Measurements from ENCODE around the gene USP49.
"Not testable (repeated sequence)": the region's sequence is repeated elsewhere in the genome, so short reads cannot be mapped to it uniquely, and the experiment has no call there.

Gene USP49

DNA sequence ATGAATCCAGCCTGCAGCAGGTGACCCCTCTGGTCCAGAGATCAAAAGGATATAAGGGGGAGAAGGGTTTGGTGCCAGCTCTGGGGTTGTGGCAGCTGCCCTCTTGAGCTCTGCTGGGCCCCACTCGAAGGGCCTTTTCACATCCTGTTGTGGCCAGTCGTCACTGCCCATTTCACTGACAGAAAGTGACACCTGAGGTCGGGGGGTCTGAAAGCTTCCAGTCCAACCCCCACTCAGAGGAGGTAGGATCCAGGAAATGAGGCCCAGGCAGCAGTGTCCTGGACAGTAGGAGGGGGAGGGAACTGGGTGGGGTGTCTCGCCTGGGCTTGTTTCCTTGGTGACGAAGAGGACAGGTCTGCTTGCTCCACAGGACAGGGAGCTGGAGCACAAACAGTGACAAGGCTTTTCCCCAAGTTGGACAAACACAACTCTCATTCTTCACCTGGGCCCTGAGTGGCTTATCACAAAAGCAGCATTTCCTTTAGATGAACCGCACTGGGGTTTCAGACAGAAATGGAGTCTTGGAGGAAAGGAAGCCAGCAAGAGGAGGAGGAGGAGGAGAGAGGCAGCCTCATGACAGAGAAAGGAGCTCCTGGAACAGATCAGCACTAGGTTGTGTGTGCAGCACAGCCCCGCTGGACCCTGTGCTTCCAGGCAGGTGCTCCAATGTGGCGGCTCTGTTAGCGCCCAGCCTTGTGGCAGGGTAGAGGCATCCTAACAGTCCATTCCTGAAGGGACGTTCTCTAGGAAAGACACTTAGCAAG is 126.4 kb downstream of the USP49 start:
- WGBS, 2 donors (ENCODE audit: extremely low coverage in 2 of 2, insufficient read length in 2 of 2, insufficient replicate concordance in 1 of 2): no CpG with 5 or more reads among the region's 10 CpGs
- Histone ChIP-seq H2BK120ac (ENCODE audit: low read depth, low read length) (no peak overlapping the region), H2BK5ac (ENCODE audit: low read length) (peak overlapping the region; percentile 54), H3K23ac (ENCODE audit: low read depth, low read length, poor library complexity) (peak overlapping the region; percentile 75), H3K18ac (ENCODE audit: low read length) (peak overlapping the region; percentile 13), H4K91ac (ENCODE audit: low read depth, low read length, poor library complexity) (no peak overlapping the region), H3K27me3 (ENCODE audit: control insufficient read depth in 3 of 3, insufficient read depth in 3 of 3, low read depth in 1 of 3, low read length in 3 of 3) (no peaks in the 10 kb centered on the region), H3K9ac (ENCODE audit: low read depth, low read length, poor library complexity) (no peak overlapping the region), H3K4me2 (ENCODE audit: insufficient read depth, low read length, poor library complexity, severe bottlenecking) (no peak overlapping the region), H2BK15ac (ENCODE audit: low read length) (no peak overlapping the region), H3K4ac (ENCODE audit: low read length) (no peak overlapping the region), H3K9me3 (replicated peaks in 1 of 2; ENCODE audit: control insufficient read depth in 2 of 2, insufficient read depth in 1 of 2, low read depth in 1 of 2, low read length in 2 of 2) (no peaks in the 10 kb centered on the region), H3K4me1 (ENCODE audit: control insufficient read depth in 2 of 2, insufficient read depth in 1 of 2, low read depth in 1 of 2, low read length in 2 of 2) (peaks cover 9 to 11% of the 10 kb centered on the region in 2 donors), H3K14ac (ENCODE audit: low read length) (no peak overlapping the region), H3K79me1 (ENCODE audit: low read depth, low read length) (no peaks in the 10 kb centered on the region), H3K36me3 (replicated peaks in 1 of 2; ENCODE audit: control insufficient read depth in 2 of 2, insufficient read depth in 2 of 2, low read length in 2 of 2) (peaks cover 10 to 24% of the 10 kb centered on the region in 2 donors), H2AK5ac (ENCODE audit: low read depth, low read length) (peak overlapping the region; percentile 13), H3K4me3 (ENCODE audit: low read length in 2 of 2) (no peak overlapping the region), H3K27ac (replicated peaks; ENCODE audit: low read length) (no peak overlapping the region), H2BK12ac (ENCODE audit: low read length) (no peak overlapping the region), H4K8ac (ENCODE audit: low read depth, low read length) (no peak overlapping the region), H2AFZ (ENCODE audit: low read length) (peak overlapping the region; percentile 23)
- no peak for DNase-seq (ENCODE audit: low spot score)

DNA sequence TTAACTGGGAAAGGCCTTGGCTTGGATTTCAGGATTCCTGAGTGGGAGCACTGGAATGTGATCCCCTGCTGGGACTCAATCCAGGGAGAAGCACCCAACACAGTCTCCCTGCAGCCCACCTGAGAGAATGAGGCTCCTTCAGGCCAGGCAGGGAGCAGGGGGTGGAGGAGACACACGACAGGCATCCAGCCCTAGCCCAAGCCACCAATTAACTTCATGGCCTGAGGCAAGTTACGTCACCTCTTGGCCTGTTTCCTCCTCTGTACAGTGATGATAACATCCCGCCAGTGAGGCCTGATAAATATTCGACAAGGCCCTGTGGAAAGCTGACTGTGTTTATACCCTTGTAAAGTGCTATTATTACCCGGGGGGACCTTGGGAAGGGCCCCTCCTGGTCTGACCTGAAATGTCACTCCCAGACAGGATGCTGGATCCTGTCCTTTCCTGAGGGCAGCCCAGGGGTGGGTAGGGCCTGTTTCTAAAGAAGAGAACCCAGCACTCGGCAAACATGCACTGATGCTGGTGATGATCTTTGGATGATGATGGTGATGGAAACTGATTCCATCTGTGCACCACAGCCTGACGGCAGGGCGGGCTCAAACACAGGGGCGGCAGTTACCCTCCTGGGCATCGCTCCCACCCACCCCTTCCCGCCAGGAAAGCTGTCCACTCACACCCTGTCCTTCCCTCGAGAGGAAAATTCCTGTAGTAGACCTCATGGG is 127.9 kb downstream of the USP49 start:
- no peak for DNase-seq (ENCODE audit: low spot score)
- no peak overlapping the region for H2BK15ac ChIP-seq (ENCODE audit: low read length)
- H3K9me3 ChIP-seq (replicated peaks in 1 of 2; ENCODE audit: control insufficient read depth in 2 of 2, insufficient read depth in 1 of 2, low read depth in 1 of 2, low read length in 2 of 2): no peaks in the 10 kb centered on the region
- WGBS, 2 donors (ENCODE audit: extremely low coverage in 2 of 2, insufficient read length in 2 of 2, insufficient replicate concordance in 1 of 2): no CpG with 5 or more reads among the region's 12 CpGs
- no peak overlapping the region for H4K8ac ChIP-seq (ENCODE audit: low read depth, low read length)
- no peaks in the 10 kb centered on the region for H3K79me1 ChIP-seq (ENCODE audit: low read depth, low read length)
- H2AFZ ChIP-seq (ENCODE audit: low read length): peak overlapping the region; percentile 29
- no peak overlapping the region for H3K18ac ChIP-seq (ENCODE audit: low read length)
- H3K23ac ChIP-seq (ENCODE audit: low read depth, low read length, poor library complexity): no peak overlapping the region
- no peak overlapping the region for H3K27ac ChIP-seq (replicated peaks; ENCODE audit: low read length)
- no peak overlapping the region for H2BK5ac ChIP-seq (ENCODE audit: low read length)
- no peak overlapping the region for H3K4me2 ChIP-seq (ENCODE audit: insufficient read depth, low read length, poor library complexity, severe bottlenecking)
- H3K36me3 ChIP-seq (replicated peaks in 1 of 2; ENCODE audit: control insufficient read depth in 2 of 2, insufficient read depth in 2 of 2, low read length in 2 of 2): peaks cover 8 to 18% of the 10 kb centered on the region in 2 donors
- H3K9ac ChIP-seq (ENCODE audit: low read depth, low read length, poor library complexity): no peak overlapping the region
- H3K27me3 ChIP-seq (ENCODE audit: control insufficient read depth in 3 of 3, insufficient read depth in 3 of 3, low read depth in 1 of 3, low read length in 3 of 3): no peaks in the 10 kb centered on the region
- peaks cover 9 to 11% of the 10 kb centered on the region in 2 donors for H3K4me1 ChIP-seq (ENCODE audit: control insufficient read depth in 2 of 2, insufficient read depth in 1 of 2, low read depth in 1 of 2, low read length in 2 of 2)
- no peak overlapping the region for H3K4me3 ChIP-seq (ENCODE audit: low read length in 2 of 2)
- H2AK5ac ChIP-seq (ENCODE audit: low read depth, low read length): no peak overlapping the region
- no peak overlapping the region for H2BK120ac ChIP-seq (ENCODE audit: low read depth, low read length)
- H4K91ac ChIP-seq (ENCODE audit: low read depth, low read length, poor library complexity): no peak overlapping the region
- no peak overlapping the region for H3K4ac ChIP-seq (ENCODE audit: low read length)
- H3K14ac ChIP-seq (ENCODE audit: low read length): no peak overlapping the region
- no peak overlapping the region for H2BK12ac ChIP-seq (ENCODE audit: low read length)

DNA sequence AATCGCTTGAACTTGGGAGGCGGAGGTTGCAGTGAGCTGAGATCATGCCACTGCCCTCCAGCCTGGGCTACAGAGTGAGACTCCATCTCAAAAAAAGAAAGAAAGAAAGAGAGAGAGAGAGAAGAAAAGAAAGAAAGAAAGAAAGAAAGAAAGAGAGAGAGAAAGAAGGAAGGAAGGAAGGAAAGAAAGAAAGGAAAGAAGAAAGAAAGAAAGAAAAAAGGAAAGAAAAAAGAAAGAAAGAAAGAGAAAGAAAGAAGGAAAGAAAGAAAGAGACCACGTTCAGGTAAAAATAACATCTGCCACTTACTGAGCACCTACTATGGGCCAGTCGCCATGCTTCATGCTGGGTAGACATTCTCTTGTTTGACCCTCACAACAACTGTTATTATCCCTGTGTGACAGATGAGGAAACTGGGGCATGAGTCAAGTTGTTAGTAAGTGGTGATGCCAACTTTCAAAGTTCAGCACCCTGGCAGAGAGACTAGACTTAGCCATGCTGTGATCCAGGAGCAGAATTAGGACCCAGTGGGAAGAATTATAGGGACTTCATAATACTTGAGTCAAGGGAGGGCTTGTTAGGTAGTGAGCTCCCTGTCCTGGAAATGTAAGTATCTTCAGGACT is 129.0 kb downstream of the USP49 start:
- H3K23ac ChIP-seq (ENCODE audit: low read depth, low read length, poor library complexity); H3K14ac ChIP-seq (ENCODE audit: low read length); H4K8ac ChIP-seq (ENCODE audit: low read depth, low read length); H3K4me2 ChIP-seq (ENCODE audit: insufficient read depth, low read length, poor library complexity, severe bottlenecking); DNase-seq (ENCODE audit: low spot score); H3K27me3 ChIP-seq (ENCODE audit: control insufficient read depth in 3 of 3, insufficient read depth in 3 of 3, low read depth in 1 of 3, low read length in 3 of 3); H3K79me1 ChIP-seq (ENCODE audit: low read depth, low read length); H2BK120ac ChIP-seq (ENCODE audit: low read depth, low read length); H3K9ac ChIP-seq (ENCODE audit: low read depth, low read length, poor library complexity); H3K36me3 ChIP-seq (replicated peaks in 1 of 2; ENCODE audit: control insufficient read depth in 2 of 2, insufficient read depth in 2 of 2, low read length in 2 of 2); H2AFZ ChIP-seq (ENCODE audit: low read length); H3K9me3 ChIP-seq (replicated peaks in 1 of 2; ENCODE audit: control insufficient read depth in 2 of 2, insufficient read depth in 1 of 2, low read depth in 1 of 2, low read length in 2 of 2); H3K18ac ChIP-seq (ENCODE audit: low read length); H4K91ac ChIP-seq (ENCODE audit: low read depth, low read length, poor library complexity); H2BK15ac ChIP-seq (ENCODE audit: low read length); H3K27ac ChIP-seq (replicated peaks; ENCODE audit: low read length); H3K4ac ChIP-seq (ENCODE audit: low read length); H2AK5ac ChIP-seq (ENCODE audit: low read depth, low read length); H3K4me3 ChIP-seq (ENCODE audit: low read length in 2 of 2); H2BK5ac ChIP-seq (ENCODE audit: low read length); H2BK12ac ChIP-seq (ENCODE audit: low read length): not testable (repeated sequence)
- peaks cover 9 to 11% of the 10 kb centered on the region in 2 donors for H3K4me1 ChIP-seq (ENCODE audit: control insufficient read depth in 2 of 2, insufficient read depth in 1 of 2, low read depth in 1 of 2, low read length in 2 of 2)
- whole genome bisulfite sequencing, 2 donors (ENCODE audit: extremely low coverage in 2 of 2, insufficient read length in 2 of 2, insufficient replicate concordance in 1 of 2): no CpG with 5 or more reads among the region's 4 CpGs

DNA sequence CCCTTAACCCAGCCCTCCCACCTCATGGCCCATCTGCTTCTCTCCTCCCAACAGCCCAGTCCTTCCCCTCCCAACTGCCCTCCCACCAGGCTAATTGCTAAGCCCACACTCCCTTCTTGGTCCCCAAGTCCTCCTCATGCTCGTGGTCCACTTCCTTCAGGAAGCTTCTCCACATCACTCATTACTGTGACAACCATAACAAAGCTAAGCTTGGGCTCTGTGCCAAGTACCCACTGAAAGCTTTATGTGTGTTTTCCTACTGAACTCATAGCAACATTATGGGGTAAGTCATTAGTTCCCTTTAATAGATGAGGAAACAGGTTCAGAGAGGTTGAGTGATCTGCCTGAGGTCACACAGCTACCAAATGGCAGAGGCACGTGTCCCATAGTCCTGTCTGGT is 131.7 kb downstream of the USP49 start:
- Histone ChIP-seq H3K4ac (ENCODE audit: low read length) (no peak overlapping the region), H2BK12ac (ENCODE audit: low read length) (no peak overlapping the region), H2BK15ac (ENCODE audit: low read length) (no peak overlapping the region)

More for the DNA sequence above, 131.7 kb downstream of the USP49 start:
- no peak for DNase-seq (ENCODE audit: low spot score)
- Histone ChIP-seq H3K4me1 (ENCODE audit: control insufficient read depth in 2 of 2, insufficient read depth in 1 of 2, low read depth in 1 of 2, low read length in 2 of 2) (peaks cover 3 to 6% of the 10 kb centered on the region in 2 donors), H3K4me3 (ENCODE audit: low read length in 2 of 2) (no peak overlapping the region), H3K18ac (ENCODE audit: low read length) (no peak overlapping the region), H3K14ac (ENCODE audit: low read length) (no peak overlapping the region), H2BK120ac (ENCODE audit: low read depth, low read length) (no peak overlapping the region), H3K27me3 (ENCODE audit: control insufficient read depth in 3 of 3, insufficient read depth in 3 of 3, low read depth in 1 of 3, low read length in 3 of 3) (peaks cover 0 to 13% (median 0%) of the 10 kb centered on the region in 3 experiments), H3K4me2 (ENCODE audit: insufficient read depth, low read length, poor library complexity, severe bottlenecking) (no peak overlapping the region), H4K8ac (ENCODE audit: low read depth, low read length) (no peak overlapping the region), H3K79me1 (ENCODE audit: low read depth, low read length) (no peaks in the 10 kb centered on the region), H3K9ac (ENCODE audit: low read depth, low read length, poor library complexity) (no peak overlapping the region), H2AFZ (ENCODE audit: low read length) (no peak overlapping the region), H3K23ac (ENCODE audit: low read depth, low read length, poor library complexity) (no peak overlapping the region), H3K27ac (replicated peaks; ENCODE audit: low read length) (no peak overlapping the region), H2BK5ac (ENCODE audit: low read length) (no peak overlapping the region), H2AK5ac (ENCODE audit: low read depth, low read length) (no peak overlapping the region), H4K91ac (ENCODE audit: low read depth, low read length, poor library complexity) (no peak overlapping the region), H3K9me3 (replicated peaks in 1 of 2; ENCODE audit: control insufficient read depth in 2 of 2, insufficient read depth in 1 of 2, low read depth in 1 of 2, low read length in 2 of 2) (no peaks in the 10 kb centered on the region), H3K36me3 (replicated peaks in 1 of 2; ENCODE audit: control insufficient read depth in 2 of 2, insufficient read depth in 2 of 2, low read length in 2 of 2) (no peaks in the 10 kb centered on the region)
- no CpG with 5 or more reads among the region's 2 CpGs for WGBS, 2 donors (ENCODE audit: extremely low coverage in 2 of 2, insufficient read length in 2 of 2, insufficient replicate concordance in 1 of 2)

All from neuronal stem cell (in vitro differentiated cells).